ENCODE results near the gene RAB7B.

DNA sequence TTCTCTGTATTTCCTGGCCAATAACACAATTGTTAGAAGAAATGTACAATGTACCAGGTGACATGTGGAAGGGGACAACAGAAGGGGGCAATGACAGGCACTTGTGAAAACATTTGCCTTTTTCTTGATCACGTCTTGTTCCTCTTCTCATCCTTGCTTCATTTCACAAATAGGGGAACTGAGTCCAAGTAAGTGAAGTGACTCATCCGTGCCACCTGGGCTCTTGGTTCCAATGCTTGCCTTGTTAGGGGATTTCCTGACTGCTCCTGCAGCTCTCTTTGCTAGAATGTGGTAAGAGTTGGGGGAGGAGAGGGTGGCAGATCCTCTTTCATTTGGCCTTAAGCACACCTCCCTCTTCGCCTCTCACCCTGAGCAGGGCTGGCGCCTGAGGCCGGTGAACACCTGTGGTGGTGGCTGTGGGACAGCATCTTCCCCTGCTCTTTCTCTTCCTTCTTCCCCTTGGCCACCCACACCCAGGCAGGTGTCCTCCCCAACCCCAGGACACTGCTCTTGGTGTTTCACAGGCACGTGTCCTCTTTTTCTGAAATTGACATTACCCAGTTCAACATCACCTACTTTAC lies 47.5 kb upstream of the RAB7B start:
- no peak for TF ChIP-seq POLR2AphosphoS5 (IDR thresholded peaks at IDR 0.05; ENCODE audit: low read depth, low read length)
- TF ChIP-seq, protein P1, sequence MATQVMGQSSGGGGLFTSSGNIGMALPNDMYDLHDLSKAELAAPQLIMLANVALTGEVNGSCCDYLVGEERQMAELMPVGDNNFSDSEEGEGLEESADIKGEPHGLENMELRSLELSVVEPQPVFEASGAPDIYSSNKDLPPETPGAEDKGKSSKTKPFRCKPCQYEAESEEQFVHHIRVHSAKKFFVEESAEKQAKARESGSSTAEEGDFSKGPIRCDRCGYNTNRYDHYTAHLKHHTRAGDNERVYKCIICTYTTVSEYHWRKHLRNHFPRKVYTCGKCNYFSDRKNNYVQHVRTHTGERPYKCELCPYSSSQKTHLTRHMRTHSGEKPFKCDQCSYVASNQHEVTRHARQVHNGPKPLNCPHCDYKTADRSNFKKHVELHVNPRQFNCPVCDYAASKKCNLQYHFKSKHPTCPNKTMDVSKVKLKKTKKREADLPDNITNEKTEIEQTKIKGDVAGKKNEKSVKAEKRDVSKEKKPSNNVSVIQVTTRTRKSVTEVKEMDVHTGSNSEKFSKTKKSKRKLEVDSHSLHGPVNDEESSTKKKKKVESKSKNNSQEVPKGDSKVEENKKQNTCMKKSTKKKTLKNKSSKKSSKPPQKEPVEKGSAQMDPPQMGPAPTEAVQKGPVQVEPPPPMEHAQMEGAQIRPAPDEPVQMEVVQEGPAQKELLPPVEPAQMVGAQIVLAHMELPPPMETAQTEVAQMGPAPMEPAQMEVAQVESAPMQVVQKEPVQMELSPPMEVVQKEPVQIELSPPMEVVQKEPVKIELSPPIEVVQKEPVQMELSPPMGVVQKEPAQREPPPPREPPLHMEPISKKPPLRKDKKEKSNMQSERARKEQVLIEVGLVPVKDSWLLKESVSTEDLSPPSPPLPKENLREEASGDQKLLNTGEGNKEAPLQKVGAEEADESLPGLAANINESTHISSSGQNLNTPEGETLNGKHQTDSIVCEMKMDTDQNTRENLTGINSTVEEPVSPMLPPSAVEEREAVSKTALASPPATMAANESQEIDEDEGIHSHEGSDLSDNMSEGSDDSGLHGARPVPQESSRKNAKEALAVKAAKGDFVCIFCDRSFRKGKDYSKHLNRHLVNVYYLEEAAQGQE (IDR thresholded peaks at IDR 0.05; ENCODE audit: insufficient read depth in 1 of 2, low read depth in 2 of 2, low read length in 2 of 2): no peak
